HG02840 (cell line): ENCODE measurements around the gene ANKRA2.

ENCODE experiments used
- ATAC-seq: cut with Tn5 transposase; IDR thresholded peaks from one replicate; pipeline ENCODE4 v1.9.1; 2021; ENCODE audit warnings: mild to moderate bottlenecking, moderate library complexity, moderate number of reproducible peaks; ENCODE audit not compliant: unreplicated experiment, low FRiP score

Gene ANKRA2, protein sequence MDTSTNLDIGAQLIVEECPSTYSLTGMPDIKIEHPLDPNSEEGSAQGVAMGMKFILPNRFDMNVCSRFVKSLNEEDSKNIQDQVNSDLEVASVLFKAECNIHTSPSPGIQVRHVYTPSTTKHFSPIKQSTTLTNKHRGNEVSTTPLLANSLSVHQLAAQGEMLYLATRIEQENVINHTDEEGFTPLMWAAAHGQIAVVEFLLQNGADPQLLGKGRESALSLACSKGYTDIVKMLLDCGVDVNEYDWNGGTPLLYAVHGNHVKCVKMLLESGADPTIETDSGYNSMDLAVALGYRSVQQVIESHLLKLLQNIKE

DNA sequence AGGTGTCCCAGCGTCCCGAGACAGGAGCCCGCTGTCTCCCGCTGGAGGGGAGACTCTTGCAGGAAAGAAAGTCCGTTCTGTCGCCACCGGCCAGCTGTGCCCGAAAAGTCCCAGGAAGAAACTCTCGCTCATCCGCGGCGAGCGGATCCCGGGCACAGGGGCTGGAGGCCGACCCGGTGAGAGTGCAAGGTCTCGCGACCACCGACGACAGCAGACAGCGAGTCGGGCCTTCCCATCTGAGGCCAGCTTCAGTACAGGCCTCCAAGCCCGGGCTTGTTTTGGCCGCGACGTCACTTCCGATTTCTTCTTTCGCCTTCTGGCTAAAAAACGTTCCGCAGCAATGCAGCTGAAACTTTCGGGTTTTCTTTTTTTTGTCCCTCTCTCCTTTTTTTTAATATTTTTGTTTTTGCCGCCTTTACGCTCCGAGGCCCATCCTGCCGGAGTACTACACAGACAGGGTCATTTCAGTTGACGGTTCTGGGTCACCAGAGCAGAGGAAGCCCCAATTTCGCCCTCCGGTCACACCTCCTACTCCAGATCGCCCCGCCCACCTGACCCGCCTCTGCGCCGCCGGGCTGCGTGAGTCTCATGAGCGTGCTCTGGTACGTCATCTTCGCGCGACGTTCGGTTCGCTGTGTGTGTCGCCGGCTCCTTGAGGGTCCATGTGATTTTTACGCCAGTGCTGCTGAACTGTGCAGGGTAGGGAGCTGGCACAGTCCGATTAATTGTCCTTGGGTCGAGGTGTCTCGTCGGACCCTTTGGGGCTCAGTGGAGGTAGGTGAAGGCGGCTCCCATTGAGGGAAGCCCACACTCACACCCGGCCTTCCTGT, at the start of gene ANKRA2, which contains the start of gene UTP15:
TSS of gene ANKRA2 (minus strand) at position 501 of the 830 bp plus-strand sequence. CDS start 2,758 bp downstream, outside the sequence.
TSS of gene UTP15 (plus strand) at position 605 of the 830 bp plus-strand sequence. CDS start 1,602 bp downstream, outside the sequence.
- ATAC-seq, result peak; percentile 92

DNA sequence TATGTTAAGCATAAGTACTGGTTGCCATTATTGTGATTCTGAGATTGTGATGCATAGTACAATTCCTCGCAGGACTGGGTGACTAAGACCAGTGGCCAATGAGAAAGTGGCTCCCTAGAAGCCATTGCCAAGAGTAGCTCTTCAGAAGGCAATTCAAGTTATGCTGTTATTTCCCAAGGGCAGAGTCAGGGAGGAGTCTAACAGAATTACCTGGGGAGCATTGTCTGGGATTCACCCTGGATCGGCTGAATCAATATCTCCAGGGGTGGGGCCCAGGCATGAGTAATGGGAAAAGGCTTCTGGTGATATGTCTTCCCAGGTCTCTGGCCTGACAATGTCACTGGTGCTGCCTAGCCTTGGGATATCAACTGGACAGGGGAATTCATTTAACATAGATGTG, 49.6 kb upstream of the ANKRA2 start:
- ATAC-seq, result no peak

DNA sequence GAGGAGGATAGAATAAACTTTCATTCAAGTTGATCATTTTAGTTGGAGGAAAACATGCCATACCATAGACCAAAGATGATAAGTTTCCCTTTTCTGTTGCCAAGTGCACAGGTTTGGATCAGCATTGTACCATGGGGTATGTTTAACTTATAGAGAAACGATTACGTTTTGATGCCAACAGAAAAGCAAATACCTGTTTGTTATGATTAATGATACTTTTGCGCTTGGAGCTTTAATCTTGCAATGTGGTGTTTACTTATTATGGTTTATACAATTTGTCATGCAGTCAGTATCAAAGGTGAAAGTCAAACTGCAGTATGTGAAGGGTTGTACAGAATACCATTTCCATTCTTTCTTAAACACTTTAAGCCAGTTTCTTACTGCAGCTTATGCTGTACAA, 47.4 kb upstream of the ANKRA2 start:
- ATAC-seq, result no peak

DNA sequence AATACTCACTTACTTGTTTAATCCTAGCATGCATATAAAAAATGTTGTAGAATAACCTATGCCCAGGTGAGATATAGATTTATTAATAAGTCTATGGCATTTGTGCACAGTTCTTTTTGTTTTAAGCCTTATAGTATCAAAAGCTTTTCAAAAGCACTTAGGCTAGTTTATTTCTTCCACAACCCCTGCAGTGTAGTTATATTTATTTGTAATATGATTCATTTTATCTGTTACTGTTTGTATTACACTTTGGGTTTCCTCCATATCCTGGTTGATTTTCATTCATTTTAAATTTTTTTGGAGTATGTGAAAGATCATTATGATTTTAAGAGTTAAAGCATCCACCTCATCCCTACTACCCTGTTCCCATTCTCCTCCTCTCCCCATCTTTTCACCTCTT, 41.8 kb upstream of the ANKRA2 start:
- no peak for ATAC-seq

DNA sequence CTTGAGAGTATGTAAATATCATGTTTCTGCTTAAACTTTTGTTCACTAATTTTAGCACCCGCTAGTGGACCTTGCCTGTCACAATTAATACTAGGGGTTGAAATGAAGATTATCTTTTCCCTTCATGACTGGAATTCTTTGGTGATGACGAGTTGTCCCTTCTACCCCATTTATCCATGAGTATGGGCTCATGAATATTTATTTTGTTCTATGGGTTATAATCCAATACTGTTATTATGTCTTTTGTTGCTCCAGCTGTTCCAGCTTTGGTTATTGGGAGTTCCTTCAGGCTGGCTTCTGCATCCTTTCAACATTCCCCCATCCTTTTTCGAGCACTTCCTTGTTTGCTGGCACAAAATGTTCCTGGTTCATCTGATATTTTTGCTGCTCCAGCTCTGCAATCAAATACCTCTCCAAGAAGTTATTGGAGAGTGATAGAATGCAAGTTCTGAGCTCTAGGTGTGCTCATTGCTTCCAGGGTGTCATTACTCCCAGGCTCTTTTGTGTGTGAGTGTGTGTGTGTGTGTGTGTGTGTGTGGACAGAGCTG, 40.8 kb upstream of the ANKRA2 start:
- ATAC-seq, result no peak

DNA sequence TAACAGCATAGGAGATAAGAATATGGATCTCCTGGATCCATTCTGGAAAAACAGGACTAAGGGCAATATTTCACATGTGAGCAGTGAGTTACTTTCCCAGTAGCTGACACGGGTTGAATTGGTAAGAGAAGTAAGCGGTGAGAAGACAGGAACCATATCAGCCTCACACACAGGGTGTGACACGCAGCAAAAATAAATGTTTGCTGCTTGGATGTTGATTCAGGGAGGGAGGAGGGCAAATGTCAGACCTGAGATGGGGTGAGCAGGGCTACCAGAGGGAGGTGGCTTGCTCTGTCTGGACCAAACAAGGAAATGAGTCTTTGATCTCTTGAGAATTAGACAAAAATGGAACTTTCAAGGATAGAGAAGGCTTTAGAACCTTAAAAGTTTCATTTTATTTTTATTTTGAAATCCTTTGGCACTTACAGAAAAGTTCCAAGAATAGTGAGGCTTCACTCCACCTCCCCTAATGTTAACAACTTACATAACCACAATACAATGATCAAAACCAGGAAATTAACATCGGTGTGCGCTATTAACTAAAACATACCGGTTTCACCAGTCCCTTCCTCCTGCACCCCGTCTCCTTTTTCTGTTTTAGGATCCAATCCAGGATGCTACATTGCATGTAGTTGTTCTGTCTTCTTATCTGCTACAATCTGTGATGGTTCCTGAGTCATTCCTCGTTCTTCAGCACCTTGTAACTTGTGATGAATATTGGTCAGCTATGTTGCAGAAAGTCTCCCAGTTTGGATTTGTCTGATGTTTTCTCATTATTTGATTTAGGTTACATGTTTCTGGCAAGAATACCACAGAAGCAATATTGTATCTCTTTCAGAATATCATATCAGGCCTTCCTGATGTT, 40.0 kb upstream of the ANKRA2 start:
- ATAC-seq, result no peak

DNA sequence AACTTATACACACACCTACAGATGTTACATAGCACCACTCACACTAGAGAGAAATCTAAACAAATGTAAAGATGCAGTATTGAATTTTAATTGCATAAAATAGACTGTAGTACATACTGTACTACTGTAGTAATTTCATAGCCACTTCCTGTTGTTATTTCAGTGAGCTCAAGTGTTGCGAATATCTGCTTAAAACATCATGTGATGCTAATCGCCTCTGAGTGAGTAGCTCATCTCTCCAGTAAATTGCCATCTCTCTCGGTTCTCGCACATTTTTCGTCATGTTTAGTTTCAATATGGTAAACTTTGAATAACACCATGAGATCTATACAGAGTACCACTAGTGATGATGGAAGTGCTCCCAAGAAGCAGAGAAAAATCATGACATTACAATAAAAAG, 38.6 kb upstream of the ANKRA2 start:
- ATAC-seq, result no peak

DNA sequence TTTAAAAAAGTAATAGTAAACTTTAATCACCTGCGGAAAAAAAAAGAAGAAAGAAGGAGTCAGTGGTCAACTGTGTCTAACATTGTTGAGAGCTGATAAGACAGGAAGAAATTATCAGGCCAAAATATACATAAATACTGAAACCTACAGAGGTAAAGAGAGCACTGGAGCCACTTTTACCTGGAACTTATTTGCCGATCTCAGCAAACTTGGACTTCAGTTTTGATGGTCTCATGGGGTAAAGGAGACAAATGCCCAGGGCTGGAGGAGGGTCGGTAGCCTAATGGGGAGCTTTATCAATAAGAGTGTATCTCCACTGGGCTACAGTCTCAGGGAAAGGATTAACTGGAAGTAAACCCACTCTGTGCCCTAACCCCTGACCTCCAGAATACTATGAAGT, 33.9 kb upstream of the ANKRA2 start:
- ATAC-seq, result no peak

DNA sequence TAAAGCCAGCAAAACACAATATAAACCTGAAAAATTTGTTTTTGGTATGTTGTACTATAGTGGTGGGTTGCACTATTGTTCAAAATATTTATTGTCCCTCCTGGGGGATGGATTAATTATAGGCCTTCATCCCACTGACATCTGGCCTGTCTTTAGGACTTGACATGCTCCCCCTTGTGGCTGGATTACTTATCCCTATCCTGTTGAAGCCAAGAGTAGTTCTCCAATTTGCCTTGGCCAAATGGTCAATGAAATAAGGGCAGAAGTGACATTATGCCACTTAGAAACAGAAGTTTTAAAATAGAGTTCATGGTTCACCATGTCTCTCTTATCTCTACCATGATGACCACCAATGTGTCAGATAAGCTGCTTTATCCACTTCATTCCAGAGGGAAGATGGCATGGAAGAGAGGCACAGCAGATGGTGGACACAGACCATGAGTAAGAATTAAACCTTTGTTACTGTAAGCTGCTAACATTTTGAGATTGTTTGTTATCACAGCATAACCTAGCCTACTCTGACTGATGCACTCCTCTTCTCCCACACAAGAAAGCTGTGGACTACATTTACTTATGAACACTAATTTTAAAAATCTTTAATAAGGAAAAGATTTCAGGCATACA, 31.4 kb upstream of the ANKRA2 start:
- ATAC-seq, result no peak

DNA sequence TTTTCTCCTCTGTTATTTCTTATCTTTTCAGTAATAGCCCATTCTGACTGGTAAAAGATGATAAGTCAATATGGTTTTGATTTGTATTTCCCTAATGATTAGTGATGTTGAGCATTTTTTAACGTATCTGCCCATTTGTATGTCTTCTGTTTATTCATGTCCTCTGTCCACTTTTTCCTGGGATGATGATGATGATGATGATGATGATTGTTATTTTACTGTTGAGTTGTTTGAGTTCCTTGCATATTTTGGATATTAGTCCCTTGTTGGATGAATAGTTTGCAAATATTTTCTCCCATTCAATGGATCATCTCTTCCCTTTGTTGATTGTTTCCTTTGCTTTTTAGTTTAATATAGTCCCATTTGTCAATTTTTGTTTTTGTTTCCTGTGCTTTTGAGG, 27.1 kb upstream of the ANKRA2 start:
- no peak for ATAC-seq

DNA sequence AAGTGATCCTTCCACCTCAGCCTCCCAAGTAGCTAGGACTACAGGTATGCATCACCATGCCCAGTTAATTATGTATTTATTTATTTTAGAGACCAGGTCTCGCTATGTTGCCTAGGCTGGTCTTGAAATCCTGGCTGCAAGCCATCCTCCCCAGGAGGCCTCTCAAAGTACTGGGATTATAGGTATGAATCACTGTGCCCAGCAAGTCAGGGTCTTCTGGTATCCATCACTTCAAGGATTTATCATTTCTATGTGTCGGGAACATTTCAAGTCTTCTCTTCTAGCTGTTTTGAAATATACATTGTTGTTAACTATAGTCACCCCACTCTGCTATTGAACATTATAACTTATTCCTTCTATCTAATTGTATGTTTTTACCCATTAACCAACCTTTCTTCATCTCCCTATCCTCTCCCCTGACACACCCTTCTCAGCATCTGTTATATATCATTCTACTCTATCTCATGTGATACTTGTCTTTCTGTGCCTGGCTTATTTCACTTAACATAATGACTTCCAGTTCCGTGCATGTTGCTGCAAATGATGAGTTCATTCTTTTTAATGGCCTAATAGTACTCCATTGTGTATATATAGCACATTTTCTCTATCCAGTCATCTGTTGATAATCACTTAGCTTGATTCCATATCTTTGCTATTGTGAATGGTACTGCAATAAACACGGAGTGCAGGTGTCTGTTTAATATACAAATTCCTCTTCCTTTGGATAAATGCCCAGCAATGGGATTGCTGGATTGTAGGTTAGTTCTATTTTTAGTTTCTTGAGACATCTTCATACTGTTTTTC, 26.5 kb upstream of the ANKRA2 start:
- ATAC-seq, result no peak

DNA sequence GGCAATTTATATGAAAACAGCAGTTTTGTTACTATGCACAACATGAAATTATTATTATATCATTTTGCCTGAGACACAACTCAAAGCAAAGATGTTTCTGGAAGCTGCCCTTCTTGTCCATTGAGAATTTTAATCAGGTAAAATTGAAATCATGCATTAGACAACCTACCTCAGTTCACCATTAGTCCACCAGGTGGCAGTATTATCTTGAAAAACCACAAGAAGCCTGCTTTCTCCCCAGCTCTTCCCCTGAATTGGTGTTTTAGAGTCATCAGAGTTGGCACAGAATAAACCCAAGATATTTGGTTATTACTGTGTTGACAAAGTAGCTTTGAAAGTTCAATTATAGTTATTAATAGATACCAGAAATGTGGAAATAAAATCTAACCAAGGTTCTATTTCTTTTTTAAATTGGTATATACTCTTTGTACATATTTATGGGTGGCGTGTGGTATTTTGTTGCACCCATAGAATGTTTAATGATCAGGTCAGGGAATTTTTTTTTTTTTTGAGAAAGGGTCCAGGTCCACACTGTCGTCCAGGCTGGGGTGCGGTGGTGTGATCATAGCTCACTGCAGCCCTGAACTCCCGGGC, 25.8 kb upstream of the ANKRA2 start:
- ATAC-seq, result no peak

DNA sequence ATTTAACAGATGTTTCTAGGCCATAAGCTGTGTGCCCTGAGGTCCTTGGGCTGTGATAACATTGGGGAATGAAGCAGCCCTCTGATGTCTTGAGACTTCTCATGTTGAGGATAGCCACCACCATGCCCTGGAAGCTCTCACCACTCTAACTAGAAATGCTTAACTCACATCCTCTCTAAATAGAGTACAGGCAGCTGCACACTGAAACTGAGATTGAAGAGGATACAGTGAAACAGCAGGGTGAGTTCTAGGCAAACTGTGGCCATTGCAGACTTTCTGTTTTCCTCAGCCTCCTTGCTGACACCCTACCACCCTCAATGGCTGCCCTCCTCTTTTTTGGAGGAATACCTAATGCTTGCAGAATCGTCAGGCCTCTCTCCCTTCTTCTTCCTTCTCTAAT, 22.5 kb upstream of the ANKRA2 start:
- no peak for ATAC-seq

DNA sequence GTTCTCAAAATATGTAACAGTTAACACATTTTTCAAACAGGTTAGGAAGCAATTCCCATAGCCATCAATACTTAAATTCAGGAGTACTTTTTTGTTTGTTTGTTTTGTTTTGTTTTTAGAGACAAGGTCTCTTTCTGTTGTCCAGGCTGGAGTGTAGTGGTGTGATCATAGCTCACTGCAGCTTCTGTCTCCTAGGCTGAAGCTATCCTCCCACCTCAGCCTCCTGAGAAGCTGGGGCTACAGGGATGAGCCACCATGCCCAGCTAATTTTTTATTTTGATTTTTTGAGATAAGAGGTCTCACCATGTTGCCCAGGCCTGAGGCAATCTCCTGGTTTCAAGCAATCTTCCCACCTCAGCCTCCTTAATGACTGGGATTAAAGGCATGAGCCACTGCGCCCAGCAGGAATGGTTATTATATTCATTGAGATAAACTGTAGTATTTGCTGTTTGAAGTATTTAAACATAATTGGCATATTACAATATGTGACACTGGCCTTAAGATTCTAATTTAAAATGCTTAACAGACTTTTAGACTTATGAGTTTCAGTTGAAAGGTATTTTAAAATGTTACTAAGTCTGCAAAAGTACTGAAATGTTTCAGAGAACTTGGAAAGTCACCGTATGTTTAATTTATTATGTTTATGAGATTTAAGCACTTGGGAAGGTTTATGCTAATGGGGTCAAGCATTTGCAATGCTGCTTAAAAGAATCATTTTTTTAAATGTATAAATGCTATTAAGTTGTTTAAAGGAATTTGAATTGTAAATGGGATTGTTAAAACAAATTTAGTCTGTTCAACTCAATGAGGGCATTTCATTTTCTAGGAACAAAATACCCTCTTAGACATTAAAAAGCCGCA, 17.1 kb upstream of the ANKRA2 start:
- ATAC-seq, result no peak

DNA sequence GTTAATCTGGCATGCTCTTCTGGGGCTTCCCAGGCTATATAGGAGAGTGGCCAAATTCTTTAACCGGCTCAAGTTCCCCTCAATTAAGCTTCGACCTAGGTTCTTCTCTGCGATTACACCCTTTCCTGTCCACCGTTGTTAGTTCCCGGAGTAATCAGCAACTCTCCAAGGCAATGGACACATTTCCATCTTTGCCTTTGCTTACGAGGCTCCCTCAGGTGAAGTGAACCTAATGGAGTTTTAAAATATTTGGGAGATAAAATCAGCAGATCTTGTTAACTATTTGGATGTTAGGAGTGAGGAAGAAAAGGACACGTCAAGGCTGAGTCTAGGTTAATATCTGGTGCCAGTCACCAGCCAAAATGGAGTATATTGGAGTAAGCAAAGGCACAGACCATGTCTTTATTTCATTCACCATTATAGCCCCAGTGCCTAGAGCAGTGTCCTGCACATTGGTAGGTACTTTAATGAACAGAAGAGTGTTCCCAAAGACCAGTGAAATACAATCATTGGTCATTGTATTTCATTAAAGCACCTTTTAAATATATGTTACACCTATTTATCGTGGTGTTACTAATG, 619 bp upstream of the ANKRA2 start:
- no peak for ATAC-seq

DNA sequence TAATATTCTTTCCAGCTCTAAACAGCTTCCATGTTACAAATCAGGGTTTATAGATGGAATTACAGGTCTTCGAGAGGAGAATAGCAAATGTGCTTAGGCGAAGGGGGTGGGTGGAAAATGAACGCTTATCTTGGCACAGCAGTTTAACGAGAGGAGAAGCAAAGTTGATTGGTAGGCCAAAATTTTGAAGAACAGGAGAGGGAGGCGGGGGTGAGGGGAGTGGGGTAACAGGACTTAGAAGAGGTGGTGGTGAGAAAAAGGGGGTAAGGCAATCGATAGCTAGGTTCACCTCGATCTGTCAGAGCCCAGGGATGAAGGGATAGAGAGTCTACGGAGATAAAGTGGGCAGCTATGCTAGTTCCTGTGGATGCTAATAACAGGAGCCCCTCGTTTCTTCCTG, 764 bp downstream of the ANKRA2 start:
- ATAC-seq, result peak; percentile 3

DNA sequence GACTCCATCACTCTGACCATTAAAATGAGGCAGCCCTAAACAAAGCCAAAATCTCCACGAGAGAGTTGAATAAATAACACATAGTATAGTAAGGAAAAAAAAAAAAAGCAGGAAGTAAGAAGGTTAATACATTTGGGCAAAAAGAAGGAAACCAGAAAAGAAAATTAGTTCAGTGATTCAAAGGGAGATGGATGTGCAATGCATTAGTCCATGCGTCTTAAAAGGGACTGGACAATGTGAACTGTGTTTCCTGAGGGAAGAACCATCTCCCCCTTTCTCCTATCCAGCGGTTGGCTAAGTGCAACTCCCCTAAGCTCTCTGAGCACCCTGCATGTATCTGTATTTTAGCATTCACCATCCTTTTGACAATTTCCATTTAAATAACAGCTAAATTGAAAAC, 1.4 kb downstream of the ANKRA2 start:
- no peak for ATAC-seq

DNA sequence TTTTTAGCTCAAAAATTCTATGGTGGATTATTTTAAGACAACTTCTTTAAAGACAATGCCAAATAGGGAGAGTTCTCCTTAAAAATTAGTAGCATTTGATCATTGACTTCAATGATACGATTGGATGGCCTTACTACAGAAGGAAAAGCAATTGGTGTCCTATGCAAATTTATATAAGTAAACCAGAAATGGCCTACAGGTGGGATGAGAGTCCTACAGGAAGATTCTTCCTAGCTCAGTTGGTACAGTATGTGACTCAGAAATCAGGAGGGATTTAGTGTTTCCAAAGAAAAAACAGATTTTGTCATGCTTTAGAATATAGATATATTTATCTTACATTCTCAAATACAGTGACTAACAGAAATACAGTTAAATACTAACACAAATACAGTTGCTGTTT, 6.5 kb downstream of the ANKRA2 start:
- ATAC-seq, result no peak
